Muscle of leg (tissue), 11 donors: Measurements from ENCODE around the gene IRS2. TPM values are rescaled to one million over a fixed set of nuclear protein-coding genes. Genes with fewer than 3 reads are reported as not detected.

Experiments
- DNase-seq: peaks from one replicate; pipeline ENCODE4 v3.0.0; 2013
- H3K27ac ChIP-seq: one replicate; pipeline ENCODE4 v1.5.1; 2013; ENCODE audit warnings: mild to moderate bottlenecking, low read length, control low read depth
- H3K27me3 ChIP-seq: one replicate; pipeline ENCODE4 v1.6.1; 2013; ENCODE audit warnings: low read length; ENCODE audit not compliant: control insufficient read depth, insufficient read depth
- H3K36me3 ChIP-seq: one replicate; pipeline ENCODE4 v1.6.1; 2013; ENCODE audit warnings: low read length; ENCODE audit not compliant: control insufficient read depth, insufficient read depth
- H3K4me1 ChIP-seq: one replicate; pipeline ENCODE4 v1.6.1; 2013; ENCODE audit warnings: low read length; ENCODE audit not compliant: control insufficient read depth, insufficient read depth
- H3K4me3 ChIP-seq: one replicate; pipeline ENCODE4 v1.5.1; 2013; ENCODE audit warnings: low read length, control low read depth
- H3K9me3 ChIP-seq: replicated peaks from 2 replicates; pipeline ENCODE4 v1.6.1; 2013; ENCODE audit warnings: low read depth, low read length; ENCODE audit not compliant: control insufficient read depth
- WGBS: methylation state at CpG from one replicate; pipeline ENCODE4 v1.1.5; 2013; ENCODE audit warnings: missing lambda C conversion rate; ENCODE audit not compliant: insufficient coverage; 5-methylcytosine and 5-hydroxymethylcytosine counted together
- polyA plus RNA-seq, 8 donors: library from polyadenylated mRNA; unstranded; fragments of 120-200 nt; gene quantifications; one replicate each; pipeline versions ENCODE4 v1.2.1 to v1.2.3, GENCODE V29; 2013; ENCODE audit warnings: inconsistent platforms in 1 of 8, low replicate concordance in 1 of 8; ENCODE audit not compliant: insufficient read length in 8 of 8, insufficient read depth in 1 of 8
- total RNA-seq: library from RNA; stranded (reverse); fragments of 120-200 nt; gene quantifications from one replicate; pipeline ENCODE4 v1.2.4, GENCODE V29; 2013

IRS2 gene
- total and polyA plus RNA-seq, 9 donors, result 1.5 to 5.0 (median 2.8) TPM

DNA sequence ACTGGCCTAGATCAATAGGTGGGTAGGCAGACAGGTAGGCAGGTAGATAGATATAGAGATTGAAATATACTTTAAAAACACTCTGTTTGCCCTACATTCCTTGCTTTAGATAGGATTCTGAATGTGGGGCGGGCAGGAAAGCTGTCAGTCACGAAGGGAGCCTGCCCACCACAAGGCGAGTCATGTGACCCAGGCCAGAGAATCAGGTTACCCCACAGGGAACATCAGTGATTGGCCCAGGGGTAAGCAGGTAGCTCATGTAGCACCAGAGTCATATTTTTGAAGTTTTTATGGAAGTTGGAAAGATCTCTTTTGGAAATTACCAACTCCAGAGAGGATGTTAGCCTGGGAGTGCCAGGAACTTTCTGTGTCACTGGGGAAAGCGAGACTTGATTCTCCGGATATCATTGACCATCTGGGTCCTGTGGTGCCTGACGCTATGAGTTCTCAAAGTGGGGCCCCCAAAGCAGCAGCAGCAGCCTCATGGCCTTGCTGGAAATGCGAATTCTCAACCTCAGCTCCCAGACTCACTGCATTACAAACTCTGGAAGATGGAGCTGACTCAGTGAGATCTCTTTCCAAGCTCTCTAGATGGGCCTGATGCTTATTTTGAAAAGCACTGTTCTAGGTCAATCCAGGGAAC is 60.3 kb downstream of the IRS2 start:
- Histone ChIP-seq H3K36me3 (no peaks in the 10 kb centered on the region), H3K9me3 (no peaks in the 10 kb centered on the region), H3K4me1 (peaks cover 8% of the 10 kb centered on the region), H3K27ac (no peak overlapping the region), H3K27me3 (peaks cover 2% of the 10 kb centered on the region), H3K4me3 (no peak overlapping the region)
- WGBS, result 74% methylated on average over 3 of the region's 7 CpGs
- no peak for DNase-seq

GRCh38 chr13:109725297-109725696 is 61.1 kb downstream of the IRS2 start:
- H3K4me3 ChIP-seq, result no peak overlapping the region
- no peak overlapping the region for H3K27ac ChIP-seq
- no peak for DNase-seq
- H3K36me3 ChIP-seq, result no peaks in the 10 kb centered on the region
- H3K9me3 ChIP-seq, result no peaks in the 10 kb centered on the region
- WGBS, result 29% methylated on average over 1 of the region's 4 CpGs
- peaks cover 2% of the 10 kb centered on the region for H3K27me3 ChIP-seq
- peaks cover 8% of the 10 kb centered on the region for H3K4me1 ChIP-seq

- H3K36me3 ChIP-seq, result no peaks in the 10 kb centered on the region
- H3K27me3 ChIP-seq, result peaks cover 2% of the 10 kb centered on the region
- 67% methylated on average over 1 of the region's 6 CpGs for WGBS
- no peak overlapping the region for H3K4me3 ChIP-seq
- H3K4me1 ChIP-seq, result peaks cover 8% of the 10 kb centered on the region
- no peak for DNase-seq
- no peak overlapping the region for H3K27ac ChIP-seq
- H3K9me3 ChIP-seq, result no peaks in the 10 kb centered on the region
Measured at GRCh38 chr13:109724603-109725002, 61.8 kb downstream of the IRS2 start.

GRCh38 chr13:109723046-109723445 is 63.3 kb downstream of the IRS2 start:
- Histone ChIP-seq H3K4me3 (no peak overlapping the region), H3K27ac (no peak overlapping the region), H3K36me3 (no peaks in the 10 kb centered on the region), H3K9me3 (no peaks in the 10 kb centered on the region), H3K27me3 (peaks cover 2% of the 10 kb centered on the region), H3K4me1 (peaks cover 5% of the 10 kb centered on the region)
- WGBS, result 67% methylated on average over 2 of the region's 3 CpGs
- DNase-seq, result no peak

DNA sequence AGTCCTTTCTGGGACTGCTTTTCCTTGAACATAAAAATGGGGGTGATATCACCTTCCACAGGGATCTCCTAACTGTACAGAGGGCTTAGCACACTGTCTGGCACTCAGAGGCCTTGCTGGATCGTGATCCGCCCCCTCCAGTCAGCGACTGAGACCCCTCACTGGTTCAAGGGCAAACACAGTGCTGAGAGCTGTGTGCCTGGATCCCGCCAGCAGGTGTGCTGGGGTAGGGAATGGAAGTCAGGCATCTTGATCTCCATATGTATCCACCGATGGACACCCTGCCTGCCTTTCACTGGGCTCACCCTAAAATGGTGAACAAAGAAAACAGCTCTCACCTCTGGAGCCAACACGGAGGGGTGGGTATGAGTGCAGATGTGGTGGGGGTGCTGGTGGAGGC is 64.3 kb downstream of the IRS2 start:
- Histone ChIP-seq H3K4me3 (no peak overlapping the region), H3K4me1 (peaks cover 4% of the 10 kb centered on the region), H3K27ac (no peak overlapping the region), H3K36me3 (no peaks in the 10 kb centered on the region), H3K9me3 (no peaks in the 10 kb centered on the region), H3K27me3 (peaks cover 2% of the 10 kb centered on the region)
- 100% methylated on average over 1 of the region's 6 CpGs for WGBS
- DNase-seq, result no peak

GRCh38 chr13:109720758-109721184 is 65.6 kb downstream of the IRS2 start:
- H3K27ac ChIP-seq, result no peak overlapping the region
- H3K9me3 ChIP-seq, result no peaks in the 10 kb centered on the region
- H3K27me3 ChIP-seq, result peaks cover 2% of the 10 kb centered on the region
- no peak for DNase-seq
- no peaks in the 10 kb centered on the region for H3K36me3 ChIP-seq
- no peak overlapping the region for H3K4me3 ChIP-seq
- 68% methylated on average over 3 of the region's 5 CpGs for WGBS
- no peaks in the 10 kb centered on the region for H3K4me1 ChIP-seq

DNA sequence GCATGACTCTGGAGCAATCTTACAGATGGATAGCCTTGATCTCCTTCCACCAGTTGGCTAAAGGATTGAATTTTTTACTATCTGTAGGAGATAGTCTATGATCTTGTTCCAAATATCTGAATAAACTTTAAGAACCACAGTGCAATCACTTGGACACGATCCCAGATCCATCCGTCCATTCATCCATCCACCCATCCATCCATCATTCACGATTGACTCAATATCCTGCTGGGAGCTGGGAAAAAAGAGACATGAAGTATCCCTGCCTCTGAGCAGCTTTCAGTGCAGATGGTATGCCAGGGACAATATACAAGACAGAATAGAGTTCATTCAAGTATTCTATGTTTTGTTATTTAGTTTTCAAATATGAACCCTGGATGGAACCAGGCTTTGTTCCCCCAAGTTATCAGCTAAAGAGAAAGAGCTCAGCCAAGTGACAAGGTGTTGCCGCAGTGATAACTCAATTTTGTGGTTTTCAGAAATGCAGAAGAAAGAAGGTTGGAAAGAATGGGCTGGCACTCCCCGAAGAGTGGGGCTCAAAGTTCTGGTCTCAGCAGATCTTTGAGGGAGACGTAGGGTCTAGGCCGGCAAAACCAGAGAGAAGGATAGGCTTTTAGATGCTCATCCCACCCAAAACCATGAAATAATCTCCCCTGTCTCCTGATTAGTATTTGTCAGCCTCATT is 66.3 kb downstream of the IRS2 start:
- Histone ChIP-seq H3K4me1 (no peaks in the 10 kb centered on the region), H3K4me3 (no peak overlapping the region), H3K36me3 (no peaks in the 10 kb centered on the region), H3K27me3 (peaks cover 2% of the 10 kb centered on the region), H3K27ac (no peak overlapping the region), H3K9me3 (no peaks in the 10 kb centered on the region)
- WGBS, result 93% methylated on average over 2 of the region's 7 CpGs
- DNase-seq, result no peak

DNA sequence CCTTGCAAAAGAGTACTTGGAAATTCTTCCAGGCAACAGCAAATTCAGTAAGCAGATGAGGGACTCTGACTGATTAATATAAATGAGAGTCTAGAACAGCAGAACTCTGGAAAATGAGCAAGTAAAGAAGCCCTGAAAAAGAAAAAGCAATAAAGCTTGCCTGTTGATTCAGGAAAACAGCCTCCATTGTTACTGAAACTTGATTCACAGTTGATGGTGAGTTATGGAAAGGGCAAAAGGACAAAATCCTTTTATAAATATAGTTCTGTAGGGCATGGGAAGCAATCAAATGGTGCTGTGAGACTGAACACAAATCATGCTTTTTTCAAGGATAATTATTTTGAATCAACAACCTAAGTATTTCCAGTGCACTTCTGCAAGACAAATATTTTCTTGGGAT is 67.7 kb downstream of the IRS2 start:
- H3K9me3 ChIP-seq, result no peaks in the 10 kb centered on the region
- H3K4me3 ChIP-seq, result no peak overlapping the region
- H3K4me1 ChIP-seq, result no peaks in the 10 kb centered on the region
- DNase-seq, result no peak
- H3K27ac ChIP-seq, result no peak overlapping the region
- H3K36me3 ChIP-seq, result no peaks in the 10 kb centered on the region
- H3K27me3 ChIP-seq, result peaks cover 2% of the 10 kb centered on the region

DNA sequence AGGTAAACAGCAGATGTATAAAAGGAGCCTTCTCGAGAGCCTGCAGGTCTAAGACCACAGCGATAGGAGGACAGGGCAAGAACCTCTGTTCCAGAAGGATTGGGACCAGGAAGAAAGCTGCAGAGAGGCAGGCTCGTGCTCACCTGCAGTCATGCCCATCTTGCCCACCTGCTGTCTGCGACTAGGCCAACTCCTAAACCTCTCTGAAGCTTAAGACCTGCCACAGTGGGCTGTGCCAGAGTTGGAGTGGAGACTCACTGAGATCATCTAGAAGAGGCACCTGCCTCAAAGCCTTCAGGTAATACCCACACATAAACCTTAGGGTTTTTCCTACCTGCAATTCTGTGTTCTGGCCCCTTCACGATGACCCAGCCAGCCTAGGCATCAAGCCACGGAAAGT is 68.7 kb downstream of the IRS2 start:
- no peak overlapping the region for H3K4me3 ChIP-seq
- H3K27ac ChIP-seq, result no peak overlapping the region
- DNase-seq, result no peak
- WGBS, result 86% methylated on average over 3 of the region's 6 CpGs
- no peaks in the 10 kb centered on the region for H3K36me3 ChIP-seq
- no peaks in the 10 kb centered on the region for H3K9me3 ChIP-seq
- no peaks in the 10 kb centered on the region for H3K4me1 ChIP-seq
- peaks cover 2% of the 10 kb centered on the region for H3K27me3 ChIP-seq

GRCh38 chr13:109715902-109716301 is 70.5 kb downstream of the IRS2 start:
- no peaks in the 10 kb centered on the region for H3K36me3 ChIP-seq
- H3K4me3 ChIP-seq, result no peak overlapping the region
- no peaks in the 10 kb centered on the region for H3K4me1 ChIP-seq
- no peaks in the 10 kb centered on the region for H3K27me3 ChIP-seq
- no peaks in the 10 kb centered on the region for H3K9me3 ChIP-seq
- no CpG with 5 or more reads among the region's 1 CpG for WGBS
- DNase-seq, result no peak
- H3K27ac ChIP-seq, result no peak overlapping the region
